ENCODE measurements around the gene PKMYT1.
A peak's percentile ranks its signal among the peaks of the same experiment; 100 is the strongest.

The PKMYT1 gene

GRCh38 chr16:3017794-3018506 is 37.7 kb upstream of the PKMYT1 start, which contains the start of gene CLDN6:
CLDN6 (minus strand) TSS chr16:3018183; CDS start chr16:3016021, 2,162 bp downstream.
- peak in 2 of 4 experiments; percentile 36 to 55 for DNase-seq

GRCh38 chr16:3017344-3017743 is 37.1 kb upstream of the PKMYT1 start:
- DNase-seq: no peak

- no peak for DNase-seq
Measured at GRCh38 chr16:3015865-3016521, 35.7 kb upstream of the PKMYT1 start.

GRCh38 chr16:3014971-3015370 is 34.7 kb upstream of the PKMYT1 start:
- DNase-seq: no peak

GRCh38 chr16:3013998-3014690 is 33.9 kb upstream of the PKMYT1 start:
- no peak for DNase-seq

GRCh38 chr16:3013491-3013951 is 33.3 kb upstream of the PKMYT1 start:
- no peak for DNase-seq

- no peak for DNase-seq
Measured at GRCh38 chr16:3012828-3013420, 32.7 kb upstream of the PKMYT1 start, which contains the start of gene CLDN9. CLDN9 (plus strand) TSS chr16:3012923; CDS start chr16:3013363, 440 bp downstream.

- DNase-seq: no peak
Measured at GRCh38 chr16:3012246-3012645, 32.0 kb upstream of the PKMYT1 start.

GRCh38 chr16:3010510-3010909 is 30.3 kb upstream of the PKMYT1 start:
- DNase-seq: no peak

GRCh38 chr16:3009568-3010390 is 29.5 kb upstream of the PKMYT1 start:
- DNase-seq: no peak

- peak in 2 of 4 experiments; percentile 19 to 22 for DNase-seq
Measured at GRCh38 chr16:3008690-3009037, 28.4 kb upstream of the PKMYT1 start.

GRCh38 chr16:3007957-3008689 is 27.9 kb upstream of the PKMYT1 start:
- peak; percentile 48 to 84 (median 70) for DNase-seq

GRCh38 chr16:3007059-3007956 is 27.1 kb upstream of the PKMYT1 start:
- DNase-seq: peak; percentile 35 to 55 (median 50)

- DNase-seq: peak in 3 of 4 experiments; percentile 13 to 61 (median 59)
Measured at GRCh38 chr16:3004781-3005284, 24.6 kb upstream of the PKMYT1 start.

GRCh38 chr16:3004319-3004718 is 24.1 kb upstream of the PKMYT1 start:
- peak; percentile 38 to 77 (median 54) for DNase-seq

GRCh38 chr16:3003582-3004270 is 23.5 kb upstream of the PKMYT1 start:
- peak; percentile 97 to 99 (median 99) for DNase-seq

GRCh38 chr16:3001316-3001715 is 21.1 kb upstream of the PKMYT1 start:
- no peak for DNase-seq

GRCh38 chr16:3000540-3000939 is 20.3 kb upstream of the PKMYT1 start:
- no peak for DNase-seq

GRCh38 chr16:2999929-3000328 is 19.7 kb upstream of the PKMYT1 start:
- DNase-seq: no peak

Measured in suppressor macrophage (primary cell).